Activated CD8-positive, alpha-beta memory T cell treated with anti-CD3 and anti-CD28 coated beads for 48 hours (primary cell): ENCODE measurements around the gene RHOT2.

ENCODE experiments used
- DNase-seq, 3 experiments: peaks; one replicate each; pipeline ENCODE4 v3.0.0-alpha.2; 2020; ENCODE audit warnings: low read depth in 2 of 3, low spot score in 2 of 3

RHOT2 gene

GRCh38 chr16:632486-633335 is 35.2 kb upstream of the RHOT2 start:
- DNase-seq, result no peak

GRCh38 chr16:633336-634050 is 34.4 kb upstream of the RHOT2 start:
- DNase-seq, result no peak

- no peak for DNase-seq
These were observed 33.8 kb upstream of the RHOT2 start for GRCh38 chr16:634051-634670.

- no peak for DNase-seq
These were observed 32.9 kb upstream of the RHOT2 start for GRCh38 chr16:634996-635395.

- DNase-seq, result no peak
These were observed 32.2 kb upstream of the RHOT2 start for GRCh38 chr16:635573-636205.

- DNase-seq, result peak; percentile 85 to 100 (median 100)
These were observed 31.5 kb upstream of the RHOT2 start, which contains the start of gene METTL26 for GRCh38 chr16:636206-637080. TSS of gene METTL26 (minus strand) at chr16:636305. CDS start at chr16:636290, 15 bp downstream.

GRCh38 chr16:637081-638018 is 30.6 kb upstream of the RHOT2 start:
- peak in 2 of 3 experiments; percentile 72 to 85 for DNase-seq

GRCh38 chr16:638034-638543 is 29.8 kb upstream of the RHOT2 start:
- no peak for DNase-seq

GRCh38 chr16:638836-639235 is 29.1 kb upstream of the RHOT2 start:
- DNase-seq, result no peak

GRCh38 chr16:640614-641013 is 27.3 kb upstream of the RHOT2 start:
- DNase-seq, result no peak

GRCh38 chr16:641326-642188 is 26.4 kb upstream of the RHOT2 start, which contains the start of gene MCRIP2:
TSS of gene MCRIP2 (plus strand) at chr16:641828. CDS start at chr16:641992, 164 bp downstream.
- DNase-seq, result peak; percentile 54 to 68 (median 65)

- no peak for DNase-seq
These were observed 25.5 kb upstream of the RHOT2 start for GRCh38 chr16:642189-643049.

GRCh38 chr16:643050-643368 is 24.9 kb upstream of the RHOT2 start:
- no peak for DNase-seq

GRCh38 chr16:644556-644955 is 23.4 kb upstream of the RHOT2 start:
- no peak for DNase-seq

GRCh38 chr16:645852-646678 is 21.9 kb upstream of the RHOT2 start:
- no peak for DNase-seq

- DNase-seq, result no peak
These were observed 21.2 kb upstream of the RHOT2 start for GRCh38 chr16:646679-647172.
